Activated naive CD4-positive, alpha-beta T cell treated with anti-CD3 and anti-CD28 coated beads for 36 hours (primary cell): ENCODE results near the gene MEX3C. TPM values are rescaled to one million over a fixed set of nuclear protein-coding genes. Genes with fewer than 3 reads are reported as not detected.

Experiments used
- CTCF ChIA-PET: fragments of 350-600 bp; sonication (Branson Sonifier 250); formaldehyde crosslinking; loops from one replicate; lab custom pipeline; 2021; ENCODE audit warnings: antibody characterized with exemption; lab: Charles Lee
- DNase-seq: peaks from one replicate; pipeline ENCODE4 v3.0.0-alpha.2; 2020
- H3K27ac Mint-ChIP-seq: one replicate; pipeline ENCODE4 v1.8.0; 2021; ENCODE audit warnings: mild to moderate bottlenecking, mixed read lengths
- H3K27me3 Mint-ChIP-seq: one replicate; pipeline ENCODE4 v1.8.0; 2021; ENCODE audit warnings: low read depth, mixed read lengths
- H3K36me3 Mint-ChIP-seq: one replicate; pipeline ENCODE4 v1.8.0; 2021; ENCODE audit warnings: low read depth, mixed read lengths
- H3K4me1 Mint-ChIP-seq: one replicate; pipeline ENCODE4 v1.8.0; 2021; ENCODE audit warnings: low read depth, mixed read lengths
- H3K4me3 Mint-ChIP-seq: one replicate; pipeline ENCODE4 v1.8.0; 2021; ENCODE audit warnings: mild to moderate bottlenecking, moderate library complexity, mixed read lengths
- H3K9me3 Mint-ChIP-seq: one replicate; pipeline ENCODE4 v1.8.0; 2021; ENCODE audit warnings: mixed read lengths
- intact Hi-C: fragments of 100-400 bp; cut with micrococcal nuclease; formaldehyde crosslinking; loops from one replicate; pipeline ENCODE4 v1.15.1; 2023
- total RNA-seq, 2 experiments: library from RNA; stranded (reverse); gene quantifications; one replicate each; pipeline ENCODE4 v1.2.3, GENCODE V29; 2021

Gene MEX3C
- total RNA-seq, 2 experiments from 2014 or later = 50.9 to 52.4 TPM

GRCh38 chr18:51151568-51152511 lies 45.6 kb downstream of the MEX3C start:
- H3K36me3 Mint-ChIP-seq = no peaks in the 10 kb centered on the region
- H3K27ac Mint-ChIP-seq = peak overlapping the region; percentile 99
- intact Hi-C loops = loop anchor here (1.0 to 5.0 kb wide), 3 partner anchors 83 to 180 kb away; partner anchors contain the start of gene SMAD4
- H3K27me3 Mint-ChIP-seq = no peaks in the 10 kb centered on the region
- peak overlapping the region; percentile 66 for H3K4me3 Mint-ChIP-seq
- DNase-seq = peak; percentile 83
- H3K4me1 Mint-ChIP-seq = peaks cover 56% of the 10 kb centered on the region
- H3K9me3 Mint-ChIP-seq = no peaks in the 10 kb centered on the region
- CTCF ChIA-PET = interaction anchor here (0.7 to 3.3 kb wide), 3 partner anchors 16 to 73 kb away, joined by 3 to 19 read pairs (median 4); partner anchors contain the start of gene MEX3C

DNA sequence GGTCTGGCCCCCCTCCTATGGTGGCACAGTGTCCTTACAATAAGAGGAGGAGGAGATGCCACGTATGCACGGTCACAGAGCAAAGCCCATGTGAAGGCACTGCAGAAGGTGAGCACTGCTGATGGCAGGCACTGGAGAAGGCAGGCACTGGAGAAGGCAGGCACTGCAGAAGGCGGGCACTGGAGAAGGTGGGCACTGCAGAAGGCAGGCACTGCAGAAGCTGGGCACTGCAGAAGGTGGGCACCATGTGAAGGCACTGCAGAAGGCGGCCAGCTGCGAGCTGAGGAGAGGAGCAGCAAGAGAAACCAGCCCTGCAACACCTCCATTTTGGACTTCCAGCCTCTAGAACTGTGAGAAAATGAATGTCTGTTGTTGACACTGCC lies 46.3 kb downstream of the MEX3C start:
- H3K4me1 Mint-ChIP-seq = peaks cover 51% of the 10 kb centered on the region
- intact Hi-C loops = loop anchor here (1.0 to 5.0 kb wide), 3 partner anchors 84 to 179 kb away; partner anchors contain the start of gene SMAD4
- no peak for DNase-seq
- H3K27ac Mint-ChIP-seq = peak overlapping the region; percentile 99
- H3K4me3 Mint-ChIP-seq = peak overlapping the region; percentile 34
- H3K27me3 Mint-ChIP-seq = no peaks in the 10 kb centered on the region
- CTCF ChIA-PET = interaction anchor here (1.0 to 3.3 kb wide), 2 partner anchors 22 to 45 kb away, joined by 3 to 19 read pairs; partner anchors contain the start of gene MEX3C
- H3K36me3 Mint-ChIP-seq = no peaks in the 10 kb centered on the region
- no peaks in the 10 kb centered on the region for H3K9me3 Mint-ChIP-seq

DNA sequence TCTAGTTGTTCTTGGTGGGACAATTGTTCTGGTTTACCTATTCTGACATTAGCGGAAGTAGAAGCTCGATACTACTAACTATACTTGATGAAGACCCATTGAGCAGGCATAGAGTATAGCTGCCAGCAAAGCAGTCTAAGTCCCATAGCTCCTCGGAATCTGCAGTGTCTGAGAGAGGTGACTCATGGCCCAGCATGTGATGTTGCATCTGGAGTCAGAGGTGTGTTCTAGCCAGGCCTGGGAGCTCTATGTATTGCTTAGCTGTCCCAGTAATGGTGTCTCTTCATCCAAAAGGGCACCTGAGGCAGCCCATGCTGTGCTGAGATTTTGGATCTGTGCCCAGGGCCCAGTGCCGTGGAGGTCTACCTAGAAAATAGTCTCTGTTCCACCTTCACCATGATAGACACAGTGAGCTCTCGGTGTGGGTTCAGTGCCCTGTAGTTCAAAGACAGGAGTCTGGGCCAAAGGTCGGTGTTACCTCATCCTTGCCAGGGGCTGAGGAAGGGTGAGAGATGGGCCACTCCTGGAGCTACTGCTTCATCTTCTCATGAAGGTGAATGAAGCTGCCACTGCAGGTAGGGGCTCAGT lies 47.3 kb downstream of the MEX3C start:
- Mint-ChIP-seq H3K4me1 (peaks cover 47% of the 10 kb centered on the region), H3K36me3 (no peaks in the 10 kb centered on the region), H3K4me3 (no peak overlapping the region), H3K27me3 (no peaks in the 10 kb centered on the region), H3K9me3 (no peaks in the 10 kb centered on the region), H3K27ac (peak overlapping the region; percentile 68)
- CTCF ChIA-PET = interaction anchor here (0.6 to 1.2 kb wide), 8 partner anchors 9 to 330 kb away, joined by 3 to 6 read pairs (median 3); no protein-coding TSS in a partner anchor
- DNase-seq = peak; percentile 57
- intact Hi-C loops = loop anchor here (5.0 kb wide), 1 partner anchor 178 kb away; no protein-coding TSS in a partner anchor

- Mint-ChIP-seq H3K27me3 (no peaks in the 10 kb centered on the region), H3K36me3 (no peaks in the 10 kb centered on the region), H3K27ac (peak overlapping the region; percentile 68), H3K4me3 (no peak overlapping the region), H3K9me3 (no peaks in the 10 kb centered on the region), H3K4me1 (peaks cover 44% of the 10 kb centered on the region)
- DNase-seq = no peak
- intact Hi-C loops = loop anchor here (5.0 kb wide), 1 partner anchor 177 kb away; no protein-coding TSS in a partner anchor
- CTCF ChIA-PET = interaction anchor here (0.6 to 1.2 kb wide), 7 partner anchors 10 to 329 kb away, joined by 3 to 6 read pairs (median 3); no protein-coding TSS in a partner anchor
Measured at GRCh38 chr18:51149670-51150069, 47.8 kb downstream of the MEX3C start.

GRCh38 chr18:51146909-51147308 lies 50.6 kb downstream of the MEX3C start:
- no peaks in the 10 kb centered on the region for H3K9me3 Mint-ChIP-seq
- no peak for DNase-seq
- peaks cover 24% of the 10 kb centered on the region for H3K4me1 Mint-ChIP-seq
- no peaks in the 10 kb centered on the region for H3K27me3 Mint-ChIP-seq
- intact Hi-C loops = no loop called here
- no peak overlapping the region for H3K4me3 Mint-ChIP-seq
- H3K36me3 Mint-ChIP-seq = no peaks in the 10 kb centered on the region
- no peak overlapping the region for H3K27ac Mint-ChIP-seq
- CTCF ChIA-PET = no interaction called here

GRCh38 chr18:51138936-51139335 lies 58.5 kb downstream of the MEX3C start:
- H3K9me3 Mint-ChIP-seq = no peaks in the 10 kb centered on the region

DNA sequence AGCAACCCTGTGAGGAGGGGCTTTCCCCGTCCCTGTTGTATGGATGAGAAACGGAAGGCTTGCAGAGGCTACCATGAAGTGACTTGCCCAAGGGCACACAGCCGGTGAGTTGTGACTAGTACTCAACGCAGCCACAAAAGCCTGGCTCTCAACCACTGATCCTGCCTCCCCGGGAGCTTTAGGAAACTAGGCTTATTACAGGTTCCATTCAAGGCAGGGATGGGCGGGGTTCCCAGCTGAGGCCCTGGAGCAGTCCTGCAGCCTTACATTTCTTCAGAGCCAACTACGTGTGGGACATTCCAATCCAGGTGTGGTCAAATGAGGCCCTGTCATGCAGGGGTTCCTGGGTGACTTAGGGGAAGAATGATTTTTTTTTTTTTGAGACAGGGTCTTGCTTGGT lies 59.6 kb downstream of the MEX3C start:
- no peak for DNase-seq
- Mint-ChIP-seq H3K4me3 (no peak overlapping the region), H3K36me3 (no peaks in the 10 kb centered on the region), H3K27ac (no peak overlapping the region), H3K27me3 (no peaks in the 10 kb centered on the region), H3K9me3 (no peaks in the 10 kb centered on the region), H3K4me1 (peaks cover 8% of the 10 kb centered on the region)
- CTCF ChIA-PET = no interaction called here
- intact Hi-C loops = loop anchor here (5.0 kb wide), 1 partner anchor 59 kb away; the partner anchor contains the start of gene MEX3C

More at GRCh38 chr18:51138936-51139335, 58.5 kb downstream of the MEX3C start:
- H3K27me3 Mint-ChIP-seq = no peaks in the 10 kb centered on the region
- intact Hi-C loops = loop anchor here (5.0 kb wide), 1 partner anchor 58 kb away; the partner anchor contains the start of gene MEX3C
- H3K4me3 Mint-ChIP-seq = no peak overlapping the region
- H3K36me3 Mint-ChIP-seq = no peaks in the 10 kb centered on the region
- H3K27ac Mint-ChIP-seq = no peak overlapping the region
- CTCF ChIA-PET = no interaction called here
- H3K4me1 Mint-ChIP-seq = peaks cover 8% of the 10 kb centered on the region
- DNase-seq = no peak

DNA sequence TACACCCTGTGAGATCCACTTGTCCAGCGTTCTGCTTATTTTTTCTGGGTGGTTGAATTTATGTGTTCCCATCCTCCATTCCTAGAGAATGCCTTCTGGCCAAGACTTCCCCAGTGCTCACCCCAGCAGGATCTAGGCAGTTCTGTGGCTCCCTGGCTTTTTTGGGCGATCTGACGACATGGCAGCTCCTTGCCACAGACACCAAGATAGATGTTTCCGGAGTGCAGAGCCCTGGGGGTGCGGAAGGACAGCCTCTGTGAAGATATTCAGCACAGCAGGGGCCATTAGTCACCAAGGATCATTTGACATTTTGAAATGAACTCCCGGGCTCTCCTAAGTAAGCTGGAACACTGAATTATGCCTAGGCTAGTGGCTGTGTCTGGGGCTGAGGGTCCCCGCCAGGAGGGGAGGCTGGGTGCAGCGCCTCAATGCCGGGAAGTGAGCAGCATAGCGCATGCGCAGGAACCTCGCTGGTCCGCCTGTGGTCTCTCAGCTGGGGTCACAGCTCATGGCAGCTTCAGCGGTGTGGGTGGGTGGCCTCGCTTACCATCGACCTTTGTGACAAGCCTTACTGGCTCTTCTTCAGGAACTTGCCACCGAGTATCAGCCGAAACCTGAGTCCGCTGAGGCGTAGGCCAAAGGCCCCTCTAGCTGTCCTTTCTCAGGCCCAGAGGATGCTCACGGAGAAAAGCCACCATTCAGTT lies 60.3 kb downstream of the MEX3C start:
- no peaks in the 10 kb centered on the region for H3K27me3 Mint-ChIP-seq
- H3K9me3 Mint-ChIP-seq = no peaks in the 10 kb centered on the region
- H3K36me3 Mint-ChIP-seq = no peaks in the 10 kb centered on the region
- CTCF ChIA-PET = interaction anchor here (1.0 to 1.3 kb wide), 2 partner anchors 13 to 61 kb away, joined by 4 to 6 read pairs; partner anchors contain the start of gene MEX3C
- DNase-seq = no peak
- no peak overlapping the region for H3K27ac Mint-ChIP-seq
- H3K4me3 Mint-ChIP-seq = no peak overlapping the region
- intact Hi-C loops = loop anchor here (5.0 kb wide), 1 partner anchor 60 kb away; the partner anchor contains the start of gene MEX3C
- peaks cover 8% of the 10 kb centered on the region for H3K4me1 Mint-ChIP-seq

GRCh38 chr18:51135795-51136194 lies 61.7 kb downstream of the MEX3C start:
- CTCF ChIA-PET = interaction anchor here (0.7 to 1.3 kb wide), 3 partner anchors 18 to 62 kb away, joined by 3 to 6 read pairs (median 3); partner anchors contain the start of gene MEX3C
- H3K27me3 Mint-ChIP-seq = no peaks in the 10 kb centered on the region
- no peak overlapping the region for H3K27ac Mint-ChIP-seq
- intact Hi-C loops = loop anchor here (5.0 kb wide), 1 partner anchor 62 kb away; the partner anchor contains the start of gene MEX3C
- H3K9me3 Mint-ChIP-seq = no peaks in the 10 kb centered on the region
- H3K4me1 Mint-ChIP-seq = no peaks in the 10 kb centered on the region
- no peak overlapping the region for H3K4me3 Mint-ChIP-seq
- H3K36me3 Mint-ChIP-seq = no peaks in the 10 kb centered on the region
- no peak for DNase-seq

- Mint-ChIP-seq H3K27ac (peak overlapping the region; percentile 12), H3K27me3 (no peaks in the 10 kb centered on the region), H3K9me3 (no peaks in the 10 kb centered on the region), H3K4me3 (no peak overlapping the region), H3K4me1 (no peaks in the 10 kb centered on the region), H3K36me3 (no peaks in the 10 kb centered on the region)
- DNase-seq = no peak
- CTCF ChIA-PET = no interaction called here
- intact Hi-C loops = loop anchor here (5.0 kb wide), 1 partner anchor 62 kb away; the partner anchor contains the start of gene MEX3C
Measured at GRCh38 chr18:51135364-51135763, 62.1 kb downstream of the MEX3C start.

DNA sequence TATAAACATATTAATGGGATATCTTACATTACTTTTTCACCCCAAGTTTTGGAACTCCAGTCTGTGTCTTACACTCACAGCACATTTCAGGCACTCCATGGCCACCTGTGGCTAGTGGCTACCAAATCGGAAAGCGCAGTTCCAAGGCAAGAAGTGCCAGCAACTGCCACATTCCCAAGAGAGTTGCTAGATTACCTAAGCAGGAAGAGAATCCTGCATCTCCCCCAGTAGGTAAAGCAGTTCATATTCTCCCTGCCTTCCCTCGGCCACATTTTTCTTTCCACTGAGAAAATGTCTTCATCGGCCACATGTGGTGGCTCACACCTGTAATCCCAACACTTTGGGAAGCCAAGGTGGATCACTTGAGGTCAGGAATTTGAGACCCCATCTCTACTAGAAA lies 62.8 kb downstream of the MEX3C start:
- intact Hi-C loops = loop anchor here (5.0 kb wide), 1 partner anchor 63 kb away; the partner anchor contains the start of gene MEX3C
- no peak overlapping the region for H3K4me3 Mint-ChIP-seq
- H3K27me3 Mint-ChIP-seq = no peaks in the 10 kb centered on the region
- H3K4me1 Mint-ChIP-seq = no peaks in the 10 kb centered on the region
- no peaks in the 10 kb centered on the region for H3K36me3 Mint-ChIP-seq
- no peaks in the 10 kb centered on the region for H3K9me3 Mint-ChIP-seq
- DNase-seq = no peak
- H3K27ac Mint-ChIP-seq = no peak overlapping the region
- CTCF ChIA-PET = interaction anchor here (2.5 kb wide), 1 partner anchor 24 kb away, joined by 11 read pairs; no protein-coding TSS in a partner anchor
